K562 (cell line): ENCODE results near the gene DSCAM. TPM values are rescaled to one million over a fixed set of nuclear protein-coding genes. Genes with fewer than 3 reads are reported as not detected.

ENCODE experiments used
- ATAC-seq: fragments of 200-7000 bp; cut with Tn5 transposase; 3 replicates; pipeline ENCODE4 v1.9.1; 2020; ENCODE audit warnings: moderate library complexity
- BruUV-seq: library from RNA; stranded (reverse); fragments of 400-500 nt; replicated peaks from 2 replicates; lab custom pipeline; 2021; lab: Mats Ljungman, UMichigan
- CTCF ChIA-PET: fragments of 300-600 bp; formaldehyde crosslinking; extraction: SDS; loops from one replicate; lab custom pipeline; 2021; ENCODE audit warnings: low intra/inter-chr PET ratio; lab: Yijun Ruan, JAX
- POLR2A ChIA-PET: fragments of 300-600, 350-650 bp; sonication (Branson Sonifier 250); formaldehyde crosslinking; extraction: SDS; loops from one replicate; lab custom pipeline; 2021; ENCODE audit warnings: antibody characterized with exemption, inconsistent platforms; lab: Yijun Ruan, JAX
- DNase-seq, 4 experiments: peaks; one replicate each; pipeline versions ENCODE4 v3.0.0 to v3.0.0-alpha.2; 2011 to 2018; ENCODE audit warnings: low spot score in 3 of 4, mixed read lengths in 3 of 4; ENCODE audit errors: extremely low read depth in 1 of 4
- FAIRE-seq: peaks from 2 replicates; lab custom pipeline; 2011; peaks lifted over from hg19 to GRCh38; lab: Jason Lieb, UNC
- H2AFZ ChIP-seq: 2 replicates; pipeline ENCODE4 v1.6.0; 2011; ENCODE audit warnings: low read depth, low read length, control low read depth, inconsistent platforms
- H3K27ac ChIP-seq: fragments of 200-600 bp; 3 replicates; pipeline ENCODE4 v1.8.0; 2011; ENCODE audit warnings: low read depth, mild to moderate bottlenecking, control low read depth, inconsistent platforms, low read length, moderate library complexity, mixed read lengths; ENCODE audit errors: extremely low read depth
- H3K27me3 ChIP-seq, 2 experiments: fragments of 300-600 bp in 1 of 2; 2 replicates in 1 of 2; 3 replicates in 1 of 2; pipeline versions ENCODE4 v1.6.0 to v1.8.0; 2011; ENCODE audit warnings: inconsistent platforms in 2 of 2, low read length in 2 of 2, mild to moderate bottlenecking in 1 of 2, mixed read lengths in 1 of 2, moderate library complexity in 1 of 2; ENCODE audit not compliant: control insufficient read depth in 2 of 2, insufficient read depth in 2 of 2
- H3K36me3 ChIP-seq: fragments of 300-600 bp; 3 replicates; pipeline ENCODE4 v1.8.0; 2011; ENCODE audit warnings: mild to moderate bottlenecking, low read length, inconsistent platforms; ENCODE audit not compliant: control insufficient read depth, insufficient read depth
- H3K4me1 ChIP-seq, 2 experiments: fragments of 200-600 bp in 1 of 2; replicated peaks in 1 of 2; 2 replicates in 1 of 2; 3 replicates in 1 of 2; pipeline versions ENCODE4 v1.5.1 to v1.8.0; 2011; ENCODE audit warnings: inconsistent platforms in 2 of 2, low read length in 2 of 2, mild to moderate bottlenecking in 1 of 2, mixed read lengths in 1 of 2, moderate library complexity in 1 of 2; ENCODE audit not compliant: control insufficient read depth in 2 of 2, insufficient read depth in 2 of 2
- H3K4me2 ChIP-seq: 2 replicates; pipeline ENCODE4 v1.6.1; 2011; ENCODE audit warnings: low read length, control low read depth, inconsistent platforms, mixed read lengths; ENCODE audit not compliant: insufficient read depth
- H3K4me3 ChIP-seq: fragments of 200-600 bp; sonication (generic), shearing (Covaris generic); 2 replicates; pipeline ENCODE4 v1.5.1; 2016; ENCODE audit warnings: control low read depth, inconsistent platforms
- H3K79me2 ChIP-seq: fragments of 200-600 bp; 3 replicates; pipeline ENCODE4 v1.8.0; 2011; ENCODE audit warnings: low read length, inconsistent platforms; ENCODE audit not compliant: control insufficient read depth, insufficient read depth
- H3K9ac ChIP-seq, 2 experiments: 2 replicates each; pipeline versions ENCODE4 v1.6.0 to v1.6.1; 2011; ENCODE audit warnings: low read depth in 2 of 2, low read length in 2 of 2, control low read depth in 1 of 2, inconsistent platforms in 1 of 2, mild to moderate bottlenecking in 1 of 2, mixed read lengths in 1 of 2; ENCODE audit not compliant: insufficient read depth in 1 of 2
- H3K9me1 ChIP-seq: one replicate; pipeline ENCODE4 v1.6.0; 2011; ENCODE audit warnings: inconsistent platforms, mild to moderate bottlenecking, low read length, moderate library complexity; ENCODE audit not compliant: control insufficient read depth, insufficient read depth
- H3K9me3 ChIP-seq: replicated peaks from 2 replicates; pipeline ENCODE4 v1.5.1; 2011; ENCODE audit warnings: low read depth, low read length, inconsistent platforms; ENCODE audit not compliant: control insufficient read depth, insufficient read depth
- H4K20me1 ChIP-seq: replicated peaks from 2 replicates; pipeline ENCODE4 v1.6.1; 2011; ENCODE audit warnings: low read length, inconsistent platforms, mixed read lengths; ENCODE audit not compliant: control insufficient read depth, insufficient read depth
- EHMT2 ChIP-seq: fragments of 450-650 bp; IDR thresholded peaks from 2 replicates; pipeline ENCODE4 v1.6.1; 2018; ENCODE audit warnings: antibody characterized with exemption
- MTA3 ChIP-seq: fragments of 450-650 bp; formaldehyde crosslinking; IDR thresholded peaks from 2 replicates; pipeline ENCODE4 v1.6.1; 2017; ENCODE audit warnings: mild to moderate bottlenecking, borderline replicate concordance
- TAF1 ChIP-seq: IDR thresholded peaks from 2 replicates; pipeline ENCODE4 v1.6.1; 2011; ENCODE audit warnings: mild to moderate bottlenecking, low read length, moderate library complexity; ENCODE audit not compliant: insufficient read depth, control insufficient read depth, severe bottlenecking; ENCODE audit errors: extremely low read depth
- ZNF324 ChIP-seq: fragments of 250-450 bp; sonication (Bioruptor Pico); IDR thresholded peaks from 2 replicates; pipeline ENCODE4 v1.4.0; 2020; ENCODE audit warnings: mild to moderate bottlenecking
- WGBS: fragments of 100-300 bp; shearing (Covaris generic); methylation state at CpG from one replicate; pipeline ENCODE4 v1.1.6; 2016; ENCODE audit warnings: low coverage, mixed read lengths; ENCODE audit not compliant: insufficient coverage; ENCODE audit errors: missing lambda C conversion rate; 5-methylcytosine and 5-hydroxymethylcytosine counted together
- in situ Hi-C: fragments of 300-500 bp; cut with MboI; formaldehyde crosslinking; loops from 4 replicates; pipeline ENCODE4 v1.15.0; 2018; ENCODE audit warnings: inconsistent platforms, mixed read lengths
- intact Hi-C: fragments of 100-400 bp; cut with micrococcal nuclease; formaldehyde crosslinking; loops from 2 replicates; pipeline ENCODE4 v1.14.2; 2022
- polyA plus RNA-seq, 8 experiments: library from polyadenylated mRNA; depleted of rRNA in 4 of 8; stranded (reverse) in 5 of 8; unstranded in 3 of 8; fragments of >200 nt; fragmentation: Nextera tagmentation in 2 of 8; fragmentation: Illumina TruSeq in 1 of 8; extraction: Ambion mirVana in 2 of 8; extraction: Trizol in 1 of 8; gene quantifications; 2 replicates each; pipeline versions ENCODE4 v1.2.1 to v1.2.3, GENCODE V29; 2011 to 2014; ENCODE audit warnings: inconsistent platforms in 1 of 8, missing spikeins in 1 of 8
- total RNA-seq, 7 experiments: library from RNA; depleted of rRNA in 6 of 7; stranded (reverse); fragments of >200 nt in 6 of 7; fragmentation: Illumina TruSeq in 2 of 7; extraction: Trizol in 2 of 7; gene quantifications; 2 replicates each; pipeline versions ENCODE4 v1.2.1 to v1.2.3, GENCODE V29; 2011 to 2021; ENCODE audit warnings: low replicate concordance in 1 of 7
- TF ChIP-seq, protein P1 (sequence below): sonication (generic); formaldehyde crosslinking; IDR thresholded peaks from 2 replicates; pipeline ENCODE4 v1.8.0; 2022; ENCODE audit warnings: mild to moderate bottlenecking, missing genetic modification reagents

The DSCAM gene
- total and polyA plus RNA-seq, 9 of the 15 experiments (the other 6 are each of a cell fraction or from before 2014, with no cell fraction given), result not detected

- no TSS peak for BruUV-seq
- Histone ChIP-seq H2AFZ (no peak overlapping the region), H3K9ac (no peak overlapping the region), H3K27ac (no peak overlapping the region), H3K36me3 (no peaks in the 10 kb centered on the region), H3K4me3 (no peak overlapping the region), H3K27me3 (no peaks in the 10 kb centered on the region), H3K4me1 (no peaks in the 10 kb centered on the region), H3K79me2 (no peaks in the 10 kb centered on the region), H3K9me1 (no peaks in the 10 kb centered on the region), H4K20me1 (no peaks in the 10 kb centered on the region), H3K9me3 (no peaks in the 10 kb centered on the region), H3K4me2 (no peak overlapping the region)
- no peak for FAIRE-seq
- no peak for ATAC-seq
- under 1% methylated on average over 5 of the region's 5 CpGs for WGBS
- TF ChIP-seq EHMT2, result no peak
- TF ChIP-seq MTA3, result no peak
- TF ChIP-seq, protein P1, sequence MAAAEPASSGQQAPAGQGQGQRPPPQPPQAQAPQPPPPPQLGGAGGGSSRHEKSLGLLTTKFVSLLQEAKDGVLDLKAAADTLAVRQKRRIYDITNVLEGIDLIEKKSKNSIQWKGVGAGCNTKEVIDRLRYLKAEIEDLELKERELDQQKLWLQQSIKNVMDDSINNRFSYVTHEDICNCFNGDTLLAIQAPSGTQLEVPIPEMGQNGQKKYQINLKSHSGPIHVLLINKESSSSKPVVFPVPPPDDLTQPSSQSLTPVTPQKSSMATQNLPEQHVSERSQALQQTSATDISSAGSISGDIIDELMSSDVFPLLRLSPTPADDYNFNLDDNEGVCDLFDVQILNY (CRISPR knock-in tag), result no peak
- TF ChIP-seq ZNF324 (CRISPR knock-in tag), result no peak
- TF ChIP-seq TAF1, result no peak
- CTCF ChIA-PET, result no interaction called here
- POLR2A ChIA-PET, result interaction anchor here (0.6 kb wide), 1 partner anchor 26 kb away, joined by 3 read pairs; no protein-coding TSS in a partner anchor
- intact Hi-C loops, result no loop called here
- in situ Hi-C loops, result no loop called here
- no peak for DNase-seq
These were observed 825.2 kb downstream of the DSCAM start for GRCh38 chr21:40021558-40022351.
